Measurements from ENCODE around the gene RAP1GAP.
"Not testable (repeated sequence)": the region's sequence is repeated elsewhere in the genome, so short reads cannot be mapped to it uniquely, and the experiment has no call there.

The RAP1GAP gene

DNA sequence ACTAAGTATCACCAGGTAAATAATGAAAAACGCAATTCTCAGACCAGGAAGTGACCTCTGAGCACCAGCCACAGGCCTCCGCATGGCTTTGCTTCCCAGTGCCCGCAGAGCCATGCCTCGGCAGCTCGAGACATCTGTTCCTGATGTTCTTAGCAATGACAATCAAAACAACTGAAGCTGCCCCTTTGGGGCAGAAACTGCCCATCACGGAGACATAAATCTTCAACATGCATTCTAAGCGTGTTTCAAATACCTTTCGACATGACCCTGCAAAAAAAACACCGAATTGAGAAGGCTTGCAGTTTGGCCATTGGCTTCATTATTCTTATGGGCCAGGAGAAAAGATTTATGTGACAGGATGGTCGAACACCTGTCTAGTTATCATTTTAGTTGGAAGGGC lies 5.8 kb upstream of the RAP1GAP start:
- DNase-seq = no peak

DNA sequence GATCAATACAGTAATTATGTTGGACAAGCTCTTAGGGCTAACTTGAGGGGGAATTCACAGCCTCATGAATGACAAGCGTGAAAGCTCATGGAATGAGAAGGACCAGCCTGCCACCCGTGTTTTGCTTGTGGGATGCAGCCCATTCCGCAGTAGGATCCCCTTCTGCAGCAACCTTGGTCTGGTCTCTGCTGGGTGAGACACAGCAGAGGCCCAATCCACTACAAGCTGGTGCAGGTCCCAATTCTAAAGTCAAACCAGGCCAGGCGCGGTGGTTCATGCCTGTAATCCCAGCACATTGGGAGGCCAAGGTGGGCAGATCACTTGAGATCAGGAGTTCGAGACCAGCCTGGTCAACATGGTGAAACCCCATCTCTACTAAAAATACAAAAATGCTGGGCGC lies 4.7 kb upstream of the RAP1GAP start:
- DNase-seq = not testable (repeated sequence)

DNA sequence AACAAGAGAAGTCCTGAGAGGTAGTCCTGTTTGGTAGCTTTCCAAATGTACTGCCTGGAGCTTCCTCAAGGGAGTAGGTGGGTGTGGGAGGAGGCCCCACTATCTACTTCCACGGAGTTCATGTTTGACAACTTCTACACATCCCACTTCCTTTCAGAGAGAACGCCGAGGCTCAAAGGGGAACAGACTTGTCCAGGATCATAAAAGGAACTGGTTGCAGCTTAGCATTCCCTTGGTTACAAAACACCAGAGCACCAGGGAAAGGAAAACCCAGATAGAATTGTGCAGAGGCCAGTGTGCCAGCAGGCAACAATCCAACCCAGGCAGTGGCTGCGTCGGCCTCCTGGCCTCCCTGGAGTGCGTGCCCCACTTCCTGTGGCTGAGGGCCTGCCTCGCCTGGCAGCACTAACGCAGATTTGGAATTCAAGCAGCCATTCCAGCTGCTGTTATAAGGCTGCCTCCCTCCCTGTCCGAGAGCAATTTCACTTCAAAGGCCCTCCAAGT lies 4.2 kb upstream of the RAP1GAP start:
- DNase-seq = no peak

DNA sequence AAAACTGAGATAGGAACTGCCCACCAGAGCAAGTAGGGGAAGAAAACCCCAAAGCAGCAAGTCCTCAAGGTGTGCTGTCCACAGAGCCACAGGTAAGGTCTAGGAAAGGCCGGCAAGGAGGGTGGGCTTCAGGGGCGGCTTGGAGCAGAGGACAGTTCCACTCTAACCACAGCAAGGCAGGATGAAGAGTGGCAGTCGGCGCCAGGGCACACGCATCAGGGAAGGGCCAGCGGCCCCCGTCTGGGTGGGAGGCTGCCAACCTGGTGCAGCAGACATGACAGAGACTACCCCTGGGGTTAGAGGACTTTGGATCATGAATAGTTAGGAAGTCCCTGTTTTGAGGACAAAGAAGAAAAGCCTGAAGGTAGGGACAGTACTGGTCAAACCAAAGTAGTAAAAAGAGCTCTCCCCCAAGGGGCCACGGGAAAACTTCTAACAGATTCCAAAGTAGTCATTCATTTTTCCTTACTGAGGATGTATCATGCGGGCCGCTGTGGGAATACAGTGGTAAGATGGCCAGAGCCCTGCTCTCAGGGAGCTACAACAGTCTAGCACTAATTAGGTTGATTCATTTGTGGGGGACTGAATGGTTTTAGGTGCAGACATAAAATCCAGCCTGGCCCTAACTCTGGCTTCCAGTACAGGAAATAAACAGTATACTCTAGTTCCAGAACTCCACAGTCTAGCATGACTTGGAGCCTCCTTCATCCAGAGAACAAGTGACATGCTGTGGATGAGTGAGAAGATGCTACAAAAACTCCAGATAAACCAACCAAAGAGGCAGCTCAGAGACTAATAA lies 3.5 kb upstream of the RAP1GAP start:
- DNase-seq = peak; percentile 36

DNA sequence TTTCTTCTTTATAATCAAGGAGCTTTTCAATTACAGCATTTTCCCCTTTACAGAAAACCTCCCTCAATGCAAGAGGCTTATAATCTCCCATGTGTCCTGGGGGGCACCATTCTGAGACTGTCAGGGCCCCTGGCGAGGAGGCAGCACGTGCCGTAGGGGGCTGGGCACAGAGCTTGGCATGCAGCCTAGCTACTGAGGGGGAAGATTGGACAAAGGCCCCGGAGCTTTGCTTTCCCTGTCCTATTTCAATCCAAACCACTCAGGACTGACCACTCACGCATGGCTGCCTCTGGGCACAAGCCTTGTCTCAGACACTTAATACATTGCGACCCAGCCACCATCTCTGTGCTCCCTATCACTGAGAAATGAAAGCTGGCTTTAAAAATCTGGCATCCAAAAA lies 2.8 kb upstream of the RAP1GAP start:
- DNase-seq = no peak

DNA sequence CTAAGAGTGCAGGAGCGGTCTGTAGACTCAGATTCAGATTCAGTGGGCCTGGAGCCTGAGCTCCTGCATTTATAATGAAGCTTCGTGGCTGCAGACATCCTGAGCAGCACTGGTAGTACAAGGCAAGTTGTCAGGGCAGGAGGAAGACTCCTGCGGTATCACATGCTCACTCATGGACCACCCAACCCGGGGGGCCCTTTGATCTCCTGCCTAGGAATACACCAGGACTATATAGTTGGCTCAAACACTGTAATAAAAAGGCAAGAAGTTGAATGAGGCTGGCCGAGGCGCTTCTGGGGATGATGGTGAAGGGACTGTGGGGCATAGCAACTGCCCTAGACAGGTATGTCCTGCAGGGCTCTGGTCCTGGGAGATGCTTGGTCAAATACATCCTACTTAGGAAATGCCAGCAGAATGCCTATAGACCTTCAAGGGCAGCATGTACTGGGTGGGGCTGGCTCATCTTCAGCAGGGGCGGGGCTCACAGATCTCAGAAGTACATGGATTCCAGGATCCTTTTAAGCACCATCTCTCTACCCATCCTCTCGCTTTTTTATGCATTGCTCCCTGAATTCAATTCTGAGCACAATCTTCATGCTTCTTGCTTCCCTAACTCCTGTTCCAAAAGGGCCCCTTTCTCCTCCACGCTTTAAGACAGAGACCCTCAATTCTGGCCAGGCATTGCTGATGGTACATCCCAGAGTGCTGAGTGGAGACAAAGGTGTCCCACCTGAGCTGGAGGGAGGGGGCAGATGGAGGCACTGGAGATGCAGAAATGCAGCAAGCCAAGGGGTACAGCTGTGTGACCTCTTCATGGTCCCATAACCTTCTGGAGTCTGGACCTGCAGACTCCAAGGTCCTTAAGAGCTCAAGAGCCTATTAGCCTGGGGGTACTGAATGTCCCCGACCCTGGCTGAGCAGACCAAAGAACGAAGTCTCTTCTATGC lies 2.1 kb upstream of the RAP1GAP start:
- DNase-seq = peak; percentile 37

DNA sequence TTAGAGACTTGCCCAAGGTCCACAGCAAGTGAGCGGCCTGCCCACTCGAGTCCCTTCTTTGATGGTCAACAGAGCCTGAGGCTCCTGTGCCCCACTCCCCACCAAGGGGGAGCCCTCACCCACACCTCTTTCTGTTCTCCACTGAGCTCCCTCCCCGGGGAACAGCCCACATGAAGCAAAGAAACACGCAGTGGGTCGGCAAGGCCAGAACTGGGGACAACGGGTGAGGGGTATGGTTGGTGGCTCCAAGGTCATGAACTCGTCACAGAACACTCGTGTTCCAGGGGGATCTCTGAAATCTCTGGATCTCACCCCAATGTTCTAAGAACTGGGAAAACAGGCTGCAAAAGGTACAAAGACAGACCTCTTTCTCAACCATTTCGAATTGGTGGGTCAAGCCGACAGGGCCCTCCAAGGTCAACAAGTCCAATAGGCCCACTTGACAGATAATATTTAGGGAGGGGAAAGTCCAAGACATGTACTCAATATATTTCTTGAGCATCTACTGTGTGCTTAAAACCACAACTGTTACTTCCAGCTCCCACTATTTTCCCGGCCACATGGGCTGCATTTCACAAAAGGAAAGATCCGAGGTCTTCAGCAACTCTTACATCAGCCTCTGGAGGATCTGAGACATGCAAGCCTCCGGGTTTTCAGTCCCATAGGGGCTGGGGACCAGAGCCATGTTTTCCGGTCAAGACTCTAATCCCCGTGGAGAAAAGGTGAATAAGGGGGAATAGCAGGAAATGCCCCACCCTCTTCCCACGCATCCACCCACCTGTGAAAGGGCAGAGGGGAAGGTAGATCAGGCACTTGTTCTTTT lies 1.1 kb upstream of the RAP1GAP start:
- peak; percentile 28 for DNase-seq

DNA sequence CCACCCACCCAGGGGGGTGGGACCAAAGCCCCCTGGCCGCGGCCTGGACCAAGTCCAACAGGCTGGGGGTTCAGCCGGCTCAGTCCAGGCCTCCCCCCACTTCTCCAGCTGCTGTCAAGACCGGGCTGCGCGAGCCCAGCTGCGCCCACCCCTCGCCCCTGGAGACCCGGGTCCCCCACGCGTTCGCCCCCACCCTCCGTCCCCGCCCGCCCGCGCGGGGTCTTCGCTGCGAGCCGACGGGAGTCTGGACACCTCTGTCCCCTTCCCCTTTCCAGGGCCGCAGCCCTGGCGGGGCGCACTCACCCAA lies 253 bp downstream of the RAP1GAP start:
- no peak for DNase-seq

DNA sequence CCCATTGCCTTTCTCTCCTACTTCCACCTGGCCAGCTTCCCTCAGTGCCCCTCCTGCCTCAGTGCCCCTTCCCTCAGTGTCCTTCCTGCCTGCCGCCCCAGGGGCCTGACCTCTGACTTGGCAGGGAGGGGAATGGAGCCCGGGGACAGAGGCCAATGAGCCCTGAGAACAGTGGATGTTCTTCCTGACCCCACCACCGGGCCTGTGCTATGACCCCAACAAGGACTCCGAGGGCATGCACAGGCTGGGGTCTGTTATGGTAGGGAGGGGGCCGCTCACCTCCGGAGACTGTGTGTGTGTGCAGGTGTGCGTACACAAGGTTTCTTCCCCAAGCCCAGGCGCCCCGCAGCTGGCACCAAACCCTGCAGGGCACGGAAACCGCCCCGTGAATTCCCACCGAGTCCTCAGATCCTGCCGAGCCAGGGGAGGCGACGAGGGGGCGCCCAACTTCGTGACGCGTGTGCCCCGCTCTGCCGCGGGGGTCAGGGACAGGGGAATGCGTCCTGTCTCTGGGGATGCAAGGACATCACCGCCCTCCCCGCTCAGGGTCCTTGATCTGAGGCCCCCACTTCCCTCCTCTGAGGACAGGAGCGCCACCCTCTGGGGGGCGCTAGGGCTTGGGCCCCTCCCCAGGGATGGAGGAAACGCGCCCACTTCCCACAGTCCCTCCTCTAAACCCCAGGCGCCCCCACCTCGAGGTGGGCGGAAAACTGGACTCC lies 766 bp downstream of the RAP1GAP start:
- DNase-seq = peak; percentile 57

DNA sequence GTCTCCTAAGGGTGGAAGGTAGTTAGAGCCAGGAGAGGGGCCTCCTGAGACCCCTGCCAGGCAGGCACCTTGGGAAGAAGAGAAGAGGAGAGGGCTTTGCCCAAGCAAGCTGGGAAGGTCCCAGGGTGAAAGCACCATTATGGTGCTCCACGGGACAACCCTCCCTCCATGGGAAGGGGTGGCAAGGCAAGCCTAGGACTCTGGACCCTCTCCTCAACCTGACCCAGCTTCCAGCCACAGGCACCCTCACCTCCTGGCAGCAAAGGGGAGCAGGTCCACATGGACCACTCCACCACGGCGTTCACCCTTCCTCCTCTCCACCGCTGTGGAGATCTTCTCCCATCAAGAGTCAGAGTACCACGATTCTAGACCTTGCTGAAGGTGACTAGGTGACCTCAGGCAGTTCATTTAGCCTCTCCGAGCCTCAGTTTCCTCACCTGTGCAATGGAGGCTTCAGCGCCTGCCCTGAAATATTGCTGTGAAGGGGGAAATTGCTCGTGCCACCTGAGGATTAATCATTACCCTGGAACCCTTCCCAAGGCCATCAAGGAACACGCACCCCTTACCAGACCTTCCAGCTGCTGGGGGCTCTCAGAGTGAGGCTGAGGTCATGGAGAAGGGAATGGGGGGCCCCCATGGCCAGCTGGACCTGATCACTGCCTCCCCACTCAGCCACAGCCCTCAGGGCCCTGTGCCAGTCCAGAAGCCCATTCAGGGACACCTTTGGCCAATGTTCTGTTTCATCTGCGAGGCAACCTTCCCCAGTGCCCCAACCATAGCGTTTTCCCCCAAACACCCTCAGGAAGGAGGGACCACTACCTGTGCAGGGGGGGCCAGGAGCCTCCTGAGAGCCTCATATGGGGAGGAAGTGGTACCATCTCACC lies 1.6 kb downstream of the RAP1GAP start:
- peak; percentile 50 for DNase-seq

DNA sequence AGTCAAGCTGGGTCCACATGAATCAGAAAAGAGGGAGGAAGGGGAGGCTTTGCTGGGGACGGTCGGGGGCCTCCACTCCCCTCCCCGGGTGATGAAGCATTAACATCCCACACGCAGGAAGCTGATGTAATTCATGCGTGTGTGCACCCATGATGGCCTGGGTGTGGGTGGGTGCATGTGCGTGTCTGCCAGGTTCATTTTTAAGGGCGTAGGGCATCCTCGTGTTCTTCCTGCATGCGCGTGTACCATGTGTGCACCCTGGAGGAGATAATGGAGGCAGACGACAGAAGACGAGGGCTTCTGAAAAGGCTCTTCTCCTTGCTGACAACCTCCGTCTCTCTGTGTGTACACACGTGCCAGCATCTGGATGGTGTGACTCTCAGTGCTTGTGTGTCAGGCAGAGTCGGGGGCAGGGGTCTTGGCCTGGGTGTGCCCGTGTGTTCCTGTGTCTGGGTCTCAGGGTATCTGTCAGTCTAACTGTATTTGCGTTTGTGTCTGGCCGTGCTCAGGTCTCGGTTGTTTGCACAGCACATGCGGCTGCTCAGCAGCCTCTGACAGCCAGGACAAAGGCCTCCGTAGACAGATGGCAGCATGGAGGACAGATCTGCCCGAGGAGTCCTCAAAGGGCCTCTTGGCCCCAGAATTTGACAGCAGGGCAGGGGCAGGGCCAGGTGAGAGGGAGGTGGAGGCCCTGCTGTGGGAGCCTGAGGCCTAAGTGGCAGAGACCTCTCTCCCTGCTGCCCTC lies 2.4 kb downstream of the RAP1GAP start:
- DNase-seq = peak; percentile 61

DNA sequence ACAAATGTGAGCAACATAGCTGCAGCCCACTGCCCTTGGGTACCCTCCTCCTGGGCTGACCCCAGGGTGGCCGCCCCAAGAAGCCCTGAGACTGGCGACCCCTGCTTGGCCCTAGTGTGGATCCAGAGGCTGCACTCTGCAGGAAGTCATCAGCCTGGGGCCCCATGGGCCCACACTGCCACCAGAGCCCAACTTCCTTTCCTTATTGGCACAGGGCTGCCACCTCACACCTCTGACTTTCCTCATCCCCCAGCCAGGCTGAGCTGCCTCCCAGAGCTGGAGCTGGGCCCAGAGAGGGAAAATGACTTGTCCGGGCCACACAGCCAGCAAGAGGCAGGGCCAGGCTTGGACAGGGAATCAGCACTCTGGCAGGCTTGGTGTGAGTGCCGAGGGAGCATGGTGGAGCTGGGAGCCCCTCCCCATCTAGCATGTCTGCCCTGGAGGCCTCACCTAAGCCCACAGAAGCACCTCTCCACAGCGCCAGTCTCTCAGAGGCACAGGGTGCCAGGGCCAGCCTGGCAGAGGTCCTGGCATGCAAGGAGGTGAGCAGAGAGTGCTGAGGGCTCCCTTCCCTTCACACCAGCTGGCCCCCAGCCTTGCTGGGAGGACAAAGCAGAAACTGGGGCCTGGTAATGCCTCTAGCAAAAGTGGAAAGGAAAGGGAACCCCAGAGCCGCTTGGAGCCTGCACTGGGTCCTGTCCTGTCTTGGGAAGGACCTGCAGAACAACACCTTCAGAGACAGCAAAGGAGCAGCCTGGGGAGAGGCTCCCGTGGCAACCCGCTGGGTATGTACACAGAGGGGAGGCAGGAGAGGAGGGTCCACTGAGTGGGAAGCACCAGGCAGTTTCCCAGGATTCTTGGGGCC lies 3.2 kb downstream of the RAP1GAP start:
- DNase-seq = peak; percentile 50

DNA sequence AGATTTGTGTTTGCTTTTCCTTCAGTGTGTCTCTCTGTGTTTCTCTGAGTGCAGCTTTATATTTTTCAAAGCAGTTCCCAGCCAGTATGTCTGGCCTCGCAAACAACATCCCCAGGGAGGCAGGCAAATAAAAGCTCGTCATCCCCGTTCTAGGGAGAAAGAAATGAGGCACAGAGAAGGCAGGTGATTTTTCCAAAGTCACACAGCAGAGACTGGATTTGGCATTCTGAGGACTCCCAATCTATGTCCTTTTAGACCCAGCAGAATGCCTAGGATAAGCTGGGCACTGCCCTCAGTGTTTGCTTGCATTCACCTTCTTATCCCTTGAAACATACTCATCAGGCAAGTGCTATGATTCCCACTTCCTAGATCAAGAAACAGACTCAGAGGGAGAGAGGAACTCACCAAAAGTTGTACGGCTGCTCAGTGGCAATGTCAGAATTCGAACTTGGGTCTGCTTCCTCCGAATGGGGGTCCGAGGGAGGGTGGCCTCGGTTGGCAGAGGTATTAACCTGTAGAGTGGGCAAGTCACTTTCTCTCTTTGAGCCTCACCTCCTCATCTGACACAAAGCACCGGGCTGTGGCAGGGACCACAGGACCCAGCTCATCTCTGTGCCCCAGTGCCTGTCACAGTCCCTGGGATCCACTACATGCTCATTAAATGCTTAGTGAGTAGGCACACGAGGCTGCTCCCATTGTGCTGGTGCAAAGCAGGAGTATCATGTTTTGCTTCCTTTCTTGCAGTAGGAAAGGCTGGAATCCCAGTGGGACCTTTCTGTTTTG lies 4.2 kb downstream of the RAP1GAP start:
- DNase-seq = peak; percentile 33

DNA sequence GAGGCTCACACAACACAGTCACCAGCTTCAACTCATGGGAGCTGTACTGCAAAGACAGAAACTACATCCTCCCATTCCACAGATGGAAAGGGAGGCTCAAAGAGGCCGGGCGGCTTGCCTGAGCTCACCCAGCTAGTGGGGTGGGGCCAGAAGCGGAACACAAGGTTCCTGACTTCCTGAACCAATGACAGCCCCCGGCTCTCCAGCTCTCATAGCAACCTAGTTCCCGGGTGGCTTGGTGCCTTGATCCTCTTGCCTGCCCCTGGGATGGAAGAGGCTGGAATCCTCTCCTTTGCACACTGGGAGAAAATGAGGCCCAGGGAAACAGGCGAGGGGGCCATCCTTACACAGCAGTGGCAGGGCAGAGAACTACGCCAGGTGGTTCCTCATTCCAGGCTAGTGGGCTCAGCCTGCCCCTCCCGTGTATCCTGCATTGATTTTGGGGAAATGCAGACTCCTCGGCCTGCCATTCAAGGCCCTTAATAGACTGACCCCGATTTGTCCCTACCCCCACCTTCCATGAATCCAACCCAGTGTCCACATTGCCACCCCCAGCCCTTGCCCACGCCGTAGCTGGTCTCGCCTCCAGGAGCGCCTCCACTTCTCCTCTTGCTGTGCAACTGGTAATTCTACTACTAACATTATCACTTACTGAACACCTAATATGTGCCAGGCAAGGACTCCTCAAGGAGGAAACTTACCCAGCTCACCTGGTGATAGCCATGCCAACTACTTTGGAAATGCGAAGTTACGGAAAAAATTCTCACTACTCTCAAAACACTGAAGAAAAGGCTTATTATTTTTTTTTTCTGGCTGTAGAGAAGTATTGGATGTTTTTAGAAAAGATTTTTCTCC lies 5.0 kb downstream of the RAP1GAP start:
- DNase-seq = peak; percentile 54

DNA sequence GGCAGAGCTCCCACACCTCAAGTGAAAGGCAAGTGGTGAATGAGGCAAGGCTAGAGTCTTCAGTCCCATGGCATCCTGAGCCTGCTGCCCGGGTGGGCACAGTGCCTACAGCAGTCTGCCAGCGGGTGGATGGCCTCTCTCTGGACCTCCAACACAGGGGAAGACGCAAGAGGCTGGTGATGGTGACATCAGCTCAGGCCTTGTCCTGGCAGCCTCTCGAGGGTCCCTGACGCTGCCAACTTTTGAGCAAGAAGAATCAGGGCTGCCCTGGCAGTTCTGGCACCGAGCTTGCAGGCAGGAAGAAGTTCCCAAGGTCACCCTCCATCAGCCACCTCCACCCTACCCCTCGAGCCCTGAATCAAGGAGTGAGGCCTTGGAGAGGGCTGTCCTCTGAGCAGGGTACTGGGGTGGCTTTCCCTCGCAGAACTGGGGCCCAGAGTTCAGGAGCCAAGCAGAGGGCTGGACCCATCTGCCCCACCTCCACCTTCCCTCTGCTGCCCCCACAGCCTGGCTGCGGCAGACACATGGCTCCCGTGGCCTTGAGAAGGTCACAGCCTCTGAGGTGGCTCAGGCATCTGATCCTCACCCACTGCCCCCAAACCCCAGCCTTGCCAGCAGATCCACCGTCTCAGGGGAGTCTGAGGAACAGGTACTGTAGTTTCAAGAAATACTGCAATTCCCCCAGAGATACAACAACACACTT lies 5.8 kb downstream of the RAP1GAP start:
- DNase-seq = peak; percentile 50

DNA sequence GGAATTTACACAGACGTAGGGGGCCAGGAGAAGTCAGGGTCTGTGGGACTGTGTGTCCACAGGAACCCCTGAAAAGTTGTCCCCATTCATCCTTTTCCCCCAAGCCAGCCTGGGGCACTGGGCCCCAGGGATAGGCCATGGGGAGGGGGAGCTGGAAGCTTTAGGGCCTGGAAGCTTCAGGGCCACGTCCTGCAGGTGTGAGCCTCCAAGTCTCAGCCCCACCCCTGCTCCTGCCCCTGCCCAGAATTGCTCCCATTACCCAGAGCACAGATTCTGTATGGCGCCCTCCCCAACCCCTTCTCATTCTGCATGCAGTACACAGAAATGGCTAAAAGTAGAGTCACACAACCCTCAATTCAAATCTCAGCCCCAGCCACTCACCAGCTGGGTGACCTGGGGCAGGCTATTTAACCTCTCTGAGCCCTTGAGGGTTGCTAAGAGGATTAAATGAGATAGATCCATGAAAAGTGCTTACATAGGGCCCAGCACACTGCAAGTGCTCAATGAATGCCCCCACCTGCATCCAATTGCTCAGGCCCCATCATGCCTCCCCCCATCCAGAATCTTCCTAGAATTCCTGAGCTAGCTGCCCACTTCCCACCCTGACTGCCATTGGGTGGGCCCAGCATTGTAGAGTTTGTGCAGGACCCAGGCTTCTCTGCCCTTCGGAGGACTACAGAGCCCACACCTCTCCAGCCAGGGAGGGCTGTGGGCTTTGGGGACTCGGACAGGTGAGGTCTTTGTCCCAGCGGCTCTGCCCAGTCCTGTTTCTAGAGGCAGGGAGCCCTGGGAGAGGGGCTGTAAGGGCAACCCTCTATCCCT lies 6.5 kb downstream of the RAP1GAP start:
- peak; percentile 4 for DNase-seq

Data from activated effector memory CD4-positive, alpha-beta T cell treated with anti-CD3 and anti-CD28 coated beads, Interleukin-2, amount 50 U/mL, for 16 hours (primary cell).